HG03095 (cell line): Measurements from ENCODE around the gene AOPEP.

Source experiments
- ATAC-seq: cut with Tn5 transposase; IDR thresholded peaks from one replicate; pipeline ENCODE4 v1.9.1; 2021; ENCODE audit warnings: moderate library complexity; ENCODE audit not compliant: unreplicated experiment

Gene AOPEP, protein sequence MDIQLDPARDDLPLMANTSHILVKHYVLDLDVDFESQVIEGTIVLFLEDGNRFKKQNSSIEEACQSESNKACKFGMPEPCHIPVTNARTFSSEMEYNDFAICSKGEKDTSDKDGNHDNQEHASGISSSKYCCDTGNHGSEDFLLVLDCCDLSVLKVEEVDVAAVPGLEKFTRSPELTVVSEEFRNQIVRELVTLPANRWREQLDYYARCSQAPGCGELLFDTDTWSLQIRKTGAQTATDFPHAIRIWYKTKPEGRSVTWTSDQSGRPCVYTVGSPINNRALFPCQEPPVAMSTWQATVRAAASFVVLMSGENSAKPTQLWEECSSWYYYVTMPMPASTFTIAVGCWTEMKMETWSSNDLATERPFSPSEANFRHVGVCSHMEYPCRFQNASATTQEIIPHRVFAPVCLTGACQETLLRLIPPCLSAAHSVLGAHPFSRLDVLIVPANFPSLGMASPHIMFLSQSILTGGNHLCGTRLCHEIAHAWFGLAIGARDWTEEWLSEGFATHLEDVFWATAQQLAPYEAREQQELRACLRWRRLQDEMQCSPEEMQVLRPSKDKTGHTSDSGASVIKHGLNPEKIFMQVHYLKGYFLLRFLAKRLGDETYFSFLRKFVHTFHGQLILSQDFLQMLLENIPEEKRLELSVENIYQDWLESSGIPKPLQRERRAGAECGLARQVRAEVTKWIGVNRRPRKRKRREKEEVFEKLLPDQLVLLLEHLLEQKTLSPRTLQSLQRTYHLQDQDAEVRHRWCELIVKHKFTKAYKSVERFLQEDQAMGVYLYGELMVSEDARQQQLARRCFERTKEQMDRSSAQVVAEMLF

DNA sequence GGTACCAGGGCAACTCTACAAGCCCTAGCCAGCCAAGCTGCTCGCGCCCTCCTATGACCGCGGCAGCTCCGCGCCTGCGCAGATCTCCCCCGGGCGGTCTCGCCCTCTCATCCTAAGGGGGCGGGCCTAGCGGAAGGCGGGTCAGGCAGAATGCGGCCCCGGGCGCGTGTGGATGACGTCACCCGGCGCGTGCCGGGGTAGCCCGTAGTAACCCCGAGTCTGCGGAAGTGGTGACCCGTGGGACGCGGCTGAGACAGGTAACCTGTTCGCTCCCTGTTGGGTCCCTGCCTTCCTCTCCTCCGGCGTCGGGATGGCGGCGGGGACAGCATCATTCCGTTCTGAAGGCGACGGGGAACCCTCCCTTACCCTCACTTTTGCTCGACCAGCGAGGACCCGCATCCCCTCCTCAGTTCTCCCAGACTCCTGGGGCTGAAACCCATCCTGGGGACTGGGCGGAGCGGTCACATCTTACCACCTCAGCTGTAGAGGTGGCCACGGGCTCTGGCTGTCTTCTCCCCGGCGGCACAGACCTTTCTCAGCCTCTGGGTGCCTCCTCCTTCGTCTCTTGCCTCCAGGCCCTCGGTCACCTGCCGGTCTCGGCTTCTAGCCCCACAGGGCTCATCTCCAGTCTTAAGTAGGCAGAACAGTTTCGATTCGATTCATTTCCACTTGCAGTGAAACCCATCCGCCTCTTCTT, at the start of gene AOPEP:
Gene AOPEP, plus strand, starts transcription at position 205 of the 697 bp plus-strand sequence. CDS start 33,085 bp downstream, outside the sequence.
- peak; percentile 92 for ATAC-seq

DNA sequence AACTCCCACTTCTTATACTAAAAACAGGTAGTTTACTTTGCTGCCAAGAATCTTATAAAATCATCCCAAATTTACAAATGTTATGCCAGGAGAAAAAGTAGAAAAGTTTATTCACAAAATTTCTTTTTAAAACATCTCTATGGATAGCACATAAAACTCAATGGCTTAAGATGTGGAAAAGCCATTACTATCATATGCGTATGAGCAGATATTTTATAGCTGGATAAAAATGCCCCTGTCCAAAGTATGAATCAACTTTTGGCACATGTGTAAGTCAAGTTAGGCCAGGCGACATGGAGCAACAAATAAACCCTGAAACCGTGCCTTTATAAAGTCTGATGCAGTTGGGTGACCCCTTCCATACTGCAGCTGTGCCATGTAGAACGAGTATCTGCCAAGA, 48.6 kb upstream of the AOPEP start:
- no peak for ATAC-seq

DNA sequence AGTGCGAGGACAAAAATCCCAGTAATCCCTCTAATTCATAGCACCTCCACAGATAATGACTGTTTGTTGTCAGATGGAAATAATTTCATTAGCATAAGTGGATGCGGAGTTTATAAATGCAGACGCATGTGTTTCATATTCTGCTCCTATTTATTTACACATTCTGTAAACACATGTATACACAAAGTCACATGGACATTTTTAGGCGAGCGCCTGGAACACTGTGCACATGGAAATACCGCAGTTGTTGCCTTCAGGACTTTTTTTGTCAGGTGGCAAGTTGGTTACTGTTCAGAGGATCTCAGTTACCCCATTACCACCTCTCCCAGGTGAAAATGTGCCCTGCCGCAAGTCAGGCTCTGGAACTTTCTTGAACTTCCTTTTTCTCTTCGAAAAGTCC, 46.9 kb upstream of the AOPEP start:
- no peak for ATAC-seq

DNA sequence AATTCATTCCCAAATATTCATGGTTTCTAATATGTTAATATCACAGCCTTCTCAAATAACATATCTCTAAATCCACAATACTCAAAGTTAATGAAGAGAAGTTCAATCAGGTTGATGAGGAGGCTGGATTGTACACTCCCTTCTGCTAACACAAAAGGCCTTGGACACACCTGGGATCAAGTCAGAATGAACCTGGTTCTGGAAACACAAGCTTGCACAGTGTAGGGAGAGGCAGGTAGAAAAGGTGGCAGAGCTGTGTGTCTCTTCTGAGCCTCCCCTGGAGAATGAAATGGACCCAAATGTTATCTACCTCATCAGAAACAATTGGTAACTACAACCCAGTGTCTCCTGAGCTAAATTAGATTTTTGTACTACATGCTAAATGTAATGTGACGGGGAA, 46.5 kb upstream of the AOPEP start:
- ATAC-seq, result no peak

DNA sequence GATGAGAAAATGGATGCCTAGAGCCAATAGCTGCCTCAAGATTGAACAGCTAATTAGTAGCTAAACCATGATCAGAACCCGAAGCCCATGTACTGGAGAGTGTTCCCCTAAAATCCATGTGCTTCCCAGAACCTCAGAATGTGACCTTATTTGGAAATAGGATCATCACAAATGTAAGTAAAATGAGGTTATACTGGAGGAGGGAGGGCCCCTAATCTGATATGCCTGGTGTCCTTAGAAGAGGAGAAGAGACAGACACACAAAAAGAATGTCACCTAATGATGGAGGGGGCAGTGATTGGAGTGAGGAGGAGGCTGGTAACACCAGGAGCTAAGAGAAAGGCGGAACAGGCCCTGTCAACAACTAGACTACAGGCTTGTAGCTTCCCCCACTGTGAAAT, 45.9 kb upstream of the AOPEP start:
- no peak for ATAC-seq

DNA sequence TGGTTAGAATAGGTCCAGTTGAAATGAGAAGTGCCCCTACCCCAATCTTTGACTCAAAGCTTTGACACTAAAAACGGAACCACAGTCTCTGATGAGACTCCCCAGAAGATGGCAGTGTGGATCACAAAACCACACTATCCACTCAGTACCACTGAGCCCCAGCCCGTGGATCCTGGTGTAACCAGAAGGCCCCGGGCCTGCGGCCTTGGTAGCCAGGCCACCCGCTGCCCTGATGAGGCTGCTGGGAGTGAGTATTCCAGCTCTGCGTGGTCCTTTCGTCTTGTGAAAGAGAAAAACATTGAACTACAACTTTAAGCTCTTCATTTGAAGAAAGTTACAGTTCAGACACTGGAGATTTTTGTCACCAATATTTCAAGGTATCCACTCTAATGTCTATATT, 45.0 kb upstream of the AOPEP start:
- peak; percentile 69 for ATAC-seq

DNA sequence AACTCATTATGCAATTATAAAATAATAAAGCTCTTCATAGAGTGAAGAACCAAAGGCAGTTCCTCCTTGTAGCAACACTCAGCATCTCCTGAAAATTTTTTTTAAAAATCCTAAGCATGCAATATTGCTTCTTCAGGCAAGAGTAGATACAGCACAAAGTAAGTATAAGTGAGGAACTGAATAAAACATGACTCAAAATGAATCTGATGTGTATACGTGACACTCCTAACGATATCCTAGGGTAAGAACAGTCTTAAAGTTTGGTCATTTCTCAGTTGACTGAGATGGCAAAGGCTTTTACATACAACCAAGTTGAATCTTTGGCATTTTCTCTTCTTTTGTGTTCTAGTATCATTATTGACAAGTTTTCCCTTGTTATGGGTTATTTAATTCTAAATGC, 41.1 kb upstream of the AOPEP start:
- ATAC-seq, result no peak

DNA sequence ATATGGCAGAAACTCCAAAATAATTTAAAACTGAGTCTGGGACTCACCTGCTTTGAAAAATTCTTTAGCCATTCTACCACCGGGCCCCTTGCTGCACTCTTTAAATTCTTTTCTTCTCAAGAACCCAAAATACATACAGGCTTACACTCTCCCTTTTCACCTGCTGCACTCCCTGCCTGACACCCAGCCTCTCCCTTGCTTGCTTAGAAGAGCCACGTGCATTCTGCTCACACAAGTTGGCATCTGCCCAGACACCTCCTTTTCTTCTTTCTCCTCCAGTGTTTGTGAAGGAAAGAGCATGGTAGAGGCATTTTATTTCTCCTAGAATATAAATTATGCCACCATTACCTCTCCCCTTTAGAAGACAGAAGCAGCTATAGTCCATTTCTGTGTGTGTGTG, 39.0 kb upstream of the AOPEP start:
- no peak for ATAC-seq

DNA sequence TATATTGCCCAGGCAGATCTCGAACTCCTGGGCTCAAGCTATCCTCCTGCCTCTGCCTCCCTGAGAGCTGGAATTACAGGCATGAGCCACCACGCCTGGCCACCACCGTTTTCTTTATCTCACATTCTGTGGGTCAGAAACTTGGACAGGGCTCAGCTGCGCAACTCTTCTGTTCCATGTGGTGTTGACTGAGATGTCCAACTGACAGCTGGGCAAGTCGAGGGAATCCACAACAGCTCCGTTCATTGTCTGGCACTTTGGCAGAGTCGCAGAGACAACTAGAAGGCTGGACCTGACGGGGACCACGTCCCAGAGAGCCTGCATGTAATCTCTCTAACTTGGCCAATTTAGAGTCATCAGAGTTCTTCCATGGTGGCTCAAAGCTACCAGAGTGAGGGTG, 36.2 kb upstream of the AOPEP start:
- no peak for ATAC-seq

DNA sequence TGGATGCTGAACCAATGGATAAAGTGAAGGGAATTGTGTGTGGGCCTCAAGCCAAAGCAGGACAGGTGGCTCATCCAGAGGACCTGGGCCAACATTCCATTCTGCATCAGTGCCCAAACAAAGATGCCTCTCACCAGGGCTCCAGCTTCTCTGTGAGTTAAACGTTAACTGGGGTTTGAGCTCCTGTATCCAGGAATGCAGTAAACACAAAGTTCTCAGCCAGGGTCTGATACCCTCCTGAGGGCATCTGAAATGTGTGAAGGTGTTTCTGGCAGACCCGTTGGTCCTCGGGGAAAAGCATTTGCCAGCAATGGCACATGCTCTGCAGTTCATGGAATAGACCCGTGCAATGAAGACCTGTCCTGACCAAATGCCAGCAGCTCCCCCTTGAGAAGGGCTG, 33.9 kb upstream of the AOPEP start:
- no peak for ATAC-seq

DNA sequence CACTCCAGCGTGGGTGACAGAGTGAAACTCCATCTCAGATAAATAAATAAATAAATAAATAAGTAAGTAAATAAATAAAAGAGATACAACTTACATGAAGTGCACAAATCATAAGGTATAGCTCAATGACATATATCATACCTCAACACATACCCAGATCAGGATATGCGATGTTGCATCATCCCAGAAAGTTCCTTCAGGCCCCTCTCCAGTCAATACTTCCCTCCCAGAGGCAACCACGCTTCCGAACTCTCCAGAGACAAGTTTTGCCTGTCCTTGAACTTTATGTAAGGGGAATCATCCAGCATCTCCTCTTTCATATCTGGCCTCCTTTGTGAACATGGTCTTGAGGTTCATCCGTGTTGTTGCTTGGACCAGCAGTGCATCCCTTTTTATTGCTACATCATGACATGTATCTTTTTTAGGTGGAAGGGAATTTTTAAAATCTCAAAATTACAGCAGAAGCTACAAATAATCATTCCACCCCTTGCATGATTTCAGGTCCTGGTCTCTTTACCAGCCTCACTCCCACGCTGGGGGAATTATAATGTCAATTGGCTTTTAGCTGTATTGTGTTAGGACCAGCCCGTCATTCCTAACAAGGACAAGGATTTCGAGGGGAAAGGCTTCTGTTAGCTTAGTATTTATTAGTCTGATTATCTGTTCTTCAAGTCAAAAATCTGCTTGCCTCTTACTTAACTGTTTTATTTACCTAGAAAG, 32.9 kb upstream of the AOPEP start:
- ATAC-seq, result no peak

DNA sequence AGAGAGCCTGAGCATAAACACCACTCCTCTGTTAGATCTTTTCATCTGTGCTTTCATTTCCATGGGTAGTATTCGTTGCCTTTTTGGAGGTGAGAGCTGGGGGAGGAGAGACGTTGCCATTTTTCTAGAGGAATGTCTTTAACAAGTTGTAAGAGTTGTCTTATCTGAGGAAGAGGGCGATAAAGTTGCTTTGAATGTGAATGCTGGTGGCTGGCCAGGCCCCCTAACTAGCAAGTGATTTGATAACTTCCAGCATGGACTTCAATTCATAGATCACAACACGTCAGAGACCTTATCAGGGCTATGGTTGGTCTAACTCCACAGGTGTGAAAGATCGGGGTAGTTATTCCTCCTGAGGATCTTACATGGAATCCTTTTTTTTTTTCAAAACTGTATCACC, 30.0 kb upstream of the AOPEP start:
- ATAC-seq, result no peak

DNA sequence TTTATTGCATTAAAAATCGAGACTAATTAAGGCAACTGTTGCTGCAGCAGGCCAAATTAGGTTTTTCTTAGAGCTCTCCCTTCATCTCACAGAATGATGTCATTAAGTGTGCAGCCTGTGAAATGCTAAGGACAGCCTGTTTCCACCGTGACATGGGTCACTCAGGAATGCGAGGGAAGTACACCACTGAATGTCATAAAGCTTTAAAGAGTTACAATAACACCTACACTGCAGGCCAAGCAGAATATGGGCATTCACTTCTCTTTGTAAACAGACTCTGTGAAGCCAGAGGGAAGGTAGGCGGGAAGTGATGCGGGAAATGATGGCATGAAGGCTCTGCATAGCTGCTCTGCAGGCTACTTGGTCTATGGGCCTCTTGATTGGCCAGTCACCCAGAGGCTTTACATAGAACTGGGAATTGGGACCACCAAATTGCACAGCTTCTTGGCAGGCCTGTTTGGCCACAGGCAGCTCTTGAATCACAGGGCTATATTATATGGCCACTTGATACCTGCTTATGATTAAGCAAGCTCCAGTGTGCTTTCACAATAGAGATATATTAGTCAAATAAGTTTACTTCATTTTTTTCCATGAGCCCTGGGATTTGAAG, 28.4 kb upstream of the AOPEP start:
- ATAC-seq, result no peak

DNA sequence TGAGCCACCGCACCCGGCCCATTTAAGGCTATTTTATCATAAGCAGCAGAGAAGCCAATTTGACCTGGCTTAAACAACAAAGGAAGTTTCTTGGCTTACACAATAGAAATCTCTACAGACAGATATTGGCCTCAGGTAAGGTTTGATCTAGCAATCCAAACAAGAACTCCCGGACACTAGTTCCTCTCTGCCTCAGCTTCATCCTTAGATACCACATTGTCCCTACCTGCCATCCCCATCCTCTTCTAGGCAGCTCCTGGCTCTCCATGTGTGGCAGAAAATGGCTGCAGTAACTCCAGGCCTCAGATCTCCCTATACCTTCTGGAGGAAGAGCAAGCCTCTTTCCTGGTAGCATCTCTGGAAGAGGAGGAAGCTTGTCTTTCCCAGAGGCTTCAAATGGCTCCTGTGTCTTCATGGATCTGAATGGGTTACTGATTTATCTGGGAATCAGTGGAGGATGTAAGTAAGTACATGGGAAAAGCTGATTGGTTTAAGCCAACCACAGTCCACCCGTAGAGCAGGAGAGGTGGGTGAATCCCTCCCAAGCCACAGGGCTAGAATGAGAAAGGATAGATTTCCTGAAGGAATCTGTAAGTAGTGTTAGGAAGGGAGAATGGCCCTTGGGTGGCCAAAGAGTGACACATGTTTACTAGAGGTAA, 26.7 kb upstream of the AOPEP start:
- no peak for ATAC-seq

DNA sequence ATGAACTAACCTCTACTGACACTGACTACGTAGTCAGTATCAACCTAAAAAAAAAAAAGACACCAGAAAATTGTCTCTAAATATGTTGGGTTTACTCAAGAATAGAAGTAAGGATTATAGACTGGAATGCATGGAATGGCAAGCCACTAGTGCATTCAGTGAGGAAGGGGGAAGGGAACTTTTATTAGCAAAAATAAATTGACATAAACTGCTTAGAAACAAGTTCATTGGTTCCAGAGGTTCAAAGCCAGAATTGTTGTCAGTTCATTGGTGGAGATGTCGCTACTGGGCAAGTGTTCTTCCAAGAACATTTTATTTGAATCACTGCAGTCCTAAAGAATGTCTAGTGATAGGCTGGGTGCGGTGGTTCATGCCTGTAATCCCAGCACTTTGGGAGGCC, 26.1 kb upstream of the AOPEP start:
- no peak for ATAC-seq

DNA sequence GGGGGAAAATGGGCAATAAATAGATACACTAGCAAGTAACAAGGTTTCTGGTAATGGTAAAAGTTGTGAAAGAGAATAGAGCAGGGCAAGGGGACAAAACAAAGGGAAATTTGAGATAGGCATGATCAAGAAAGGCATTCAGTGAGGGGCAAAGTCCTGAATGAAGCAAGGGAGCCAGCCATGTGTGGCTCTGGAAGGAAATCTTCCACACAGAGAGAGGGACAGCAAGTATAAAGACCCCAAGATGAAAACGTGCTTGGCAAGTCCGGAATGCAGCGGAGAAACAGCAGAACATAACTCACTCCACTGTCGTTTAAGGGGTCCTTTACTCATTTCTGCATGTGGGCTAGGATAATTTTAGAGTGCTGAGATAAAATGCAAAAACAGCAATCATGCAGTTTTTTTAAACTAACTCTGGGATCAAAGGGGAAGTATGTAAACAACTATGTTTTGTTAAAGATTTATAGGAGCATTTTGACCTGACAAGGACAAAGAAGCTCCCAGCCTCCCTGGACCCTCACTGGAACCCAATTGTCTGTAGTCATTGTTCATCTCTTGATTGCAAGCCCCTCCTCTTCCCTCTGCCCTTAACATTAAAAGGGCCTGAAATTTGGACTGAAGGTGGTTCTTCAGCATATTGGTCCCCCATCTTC, 22.9 kb upstream of the AOPEP start:
- ATAC-seq, result no peak

DNA sequence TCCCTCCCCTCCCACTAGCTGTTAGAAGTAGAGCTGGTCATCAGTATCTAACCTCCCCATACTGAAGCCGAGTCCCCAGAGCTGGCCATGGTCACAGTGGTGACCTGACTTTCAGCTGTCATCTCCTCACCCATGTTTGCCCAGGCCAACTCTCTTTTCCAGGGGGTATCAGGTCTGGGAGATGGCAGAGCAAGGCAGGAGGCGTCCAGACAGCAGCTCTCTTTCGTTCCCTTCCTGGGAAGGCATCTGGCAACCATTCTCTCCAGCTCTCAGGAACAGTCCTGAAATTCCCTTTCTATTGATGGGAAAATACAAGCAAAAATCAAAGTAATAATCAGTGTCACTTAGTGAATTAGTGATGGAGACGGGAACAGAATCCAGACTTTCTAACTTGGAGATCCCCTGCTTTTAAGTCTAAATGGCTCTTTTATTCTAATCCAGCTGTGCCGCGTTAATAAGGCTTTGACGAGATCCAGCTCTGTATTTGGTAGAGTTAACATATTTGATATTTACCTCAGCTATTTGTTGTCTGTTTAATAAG, 21.3 kb upstream of the AOPEP start:
- ATAC-seq, result no peak

DNA sequence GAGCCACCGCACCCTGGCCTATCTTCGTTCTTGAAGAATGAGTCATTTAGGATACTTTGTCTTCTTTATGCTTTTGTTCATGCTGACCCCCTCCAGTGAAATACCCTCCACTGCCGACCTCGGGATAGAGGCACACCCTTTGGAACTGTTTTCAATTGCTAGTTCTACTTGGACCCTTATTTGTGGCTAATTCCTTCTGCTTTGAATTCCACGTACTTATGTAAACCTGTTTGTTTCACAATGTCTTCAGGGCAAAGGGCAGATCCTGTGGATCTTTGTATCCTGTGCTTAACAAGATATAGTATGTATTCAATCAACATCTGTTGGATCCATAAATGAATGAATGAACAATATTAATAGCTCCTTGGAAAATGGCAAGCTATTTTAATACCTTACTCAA, 19.6 kb upstream of the AOPEP start:
- ATAC-seq, result no peak
